Stomach (tissue), 9 donors: ENCODE data around the gene AUH. TPM values are rescaled to one million over a fixed set of nuclear protein-coding genes. Genes with fewer than 3 reads are reported as not detected.

Experiments used
- DNase-seq, 2 donors: peaks; one replicate each; pipeline versions ENCODE4 v3.0.0 to v3.0.0-alpha.2; 2013 to 2019
- H3K27ac ChIP-seq, 5 donors: fragments of 200-600 bp in 4 of 5; sonication (generic) in 4 of 5; one replicate each; pipeline ENCODE4 v1.5.1; 2013 to 2019; ENCODE audit warnings: mild to moderate bottlenecking in 1 of 5, moderate library complexity in 1 of 5
- H3K27me3 ChIP-seq, 3 donors: fragments of 200-600 bp; sonication (generic); one replicate each; pipeline ENCODE4 v1.5.1; 2017 to 2019; ENCODE audit warnings: mixed run types in 1 of 3
- H3K36me3 ChIP-seq, 4 donors: fragments of 200-600 bp; sonication (generic); 1 replicate in 3 of 4; 2 replicates in 1 of 4; pipeline ENCODE4 v1.5.1; 2016 to 2019
- H3K4me1 ChIP-seq, 4 donors: fragments of 200-600 bp; sonication (generic); one replicate each; pipeline ENCODE4 v1.5.1; 2016 to 2019
- H3K4me3 ChIP-seq, 4 donors: fragments of 200-600 bp; sonication (generic) in 3 of 4; one replicate each; pipeline ENCODE4 v1.5.1; 2016 to 2019; ENCODE audit warnings: mild to moderate bottlenecking in 1 of 4
- H3K9me3 ChIP-seq, 4 donors: fragments of 200-600 bp; sonication (generic); one replicate each; pipeline ENCODE4 v1.5.1; 2016 to 2019
- CTCF ChIP-seq, 7 experiments: fragments of 450-650 bp in 4 of 7; fragments of 200-600 bp in 3 of 7; sonication (generic) in 3 of 7; IDR thresholded peaks; one replicate each; pipeline ENCODE4 v1.5.1; 2016 to 2019; ENCODE audit warnings: antibody characterized with exemption in 7 of 7, control low read depth in 2 of 7, mild to moderate bottlenecking in 1 of 7
- EP300 ChIP-seq: sonication (generic); formaldehyde crosslinking; IDR thresholded peaks from one replicate; pipeline ENCODE4 v1.6.1; 2017; ENCODE audit warnings: antibody characterized with exemption
- POLR2A ChIP-seq, 4 donors: fragments of 450-650 bp; IDR thresholded peaks; one replicate each; pipeline ENCODE4 v1.6.1; 2016; ENCODE audit warnings: antibody characterized with exemption in 4 of 4, control low read depth in 2 of 4, mild to moderate bottlenecking in 1 of 4, moderate library complexity in 1 of 4
- POLR2AphosphoS5 ChIP-seq, 3 donors: sonication (generic); formaldehyde crosslinking; IDR thresholded peaks; one replicate each; pipeline ENCODE4 v1.6.1; 2016; ENCODE audit warnings: antibody characterized with exemption in 3 of 3
- WGBS, 5 donors: extraction: QIAGEN DNeasy Blood & Tissue Kit in 3 of 5; methylation state at CpG; one replicate each; pipeline versions ENCODE4 v1.1.5 to v1.1.7; 2013 to 2018; 5-methylcytosine and 5-hydroxymethylcytosine counted together
- intact Hi-C: fragments of 100-400 bp; cut with DNase I; formaldehyde crosslinking; loops from one replicate; pipeline ENCODE4 v1.15.1; 2023; ENCODE audit warnings: low total_unique reads
- polyA plus RNA-seq, 3 donors: library from polyadenylated mRNA; stranded (reverse); fragments of 200-250 nt; gene quantifications; one replicate each; pipeline ENCODE4 v1.2.3, GENCODE V29; 2013
- total RNA-seq, 5 donors: library from RNA; depleted of rRNA; stranded (reverse); fragments of >200 nt; gene quantifications; one replicate each; pipeline versions ENCODE4 v1.1.0 to v1.2.3, GENCODE V29; 2014 to 2016
- donor health status: healthy with polysubstance abuse.
- donor health status: Bipolar disorder and iron deficiency.
- donor health status: healthy.

AUH gene
- total and polyA plus RNA-seq, 8 donors, result 5.8 to 331 (median 24.5) TPM

GRCh38 chr9:91301161-91301560 lies 60.6 kb downstream of the AUH start:
- TF ChIP-seq POLR2AphosphoS5 (IDR thresholded peaks at IDR 0.05) (peak in 1 of 3 donors; percentile 68), CTCF (IDR thresholded peaks at IDR 0.05) (no peak)
- DNase-seq, result peak in 1 of 2 donors; percentile 43
- Histone ChIP-seq H3K27me3 (no peaks in the 10 kb centered on the region), H3K4me1 (peaks cover 5 to 53% (median 35%) of the 10 kb centered on the region in 4 donors), H3K4me3 (no peak overlapping the region), H3K9me3 (no peaks in the 10 kb centered on the region), H3K27ac (peak overlapping the region in 3 of 5 donors; percentile 54 to 85 (median 83)), H3K36me3 (peaks cover 0 to 12% (median 10%) of the 10 kb centered on the region in 4 donors)
- intact Hi-C loops, result no loop called here
- 66 to 89% (median 75%) methylated on average over 5 of the region's 5 CpGs for WGBS, 5 donors

- 62 to 84% (median 80%) methylated on average over 2 of the region's 2 CpGs for WGBS, 5 donors
- no peaks in the 10 kb centered on the region for H3K9me3 ChIP-seq
- peaks cover 2 to 38% (median 24%) of the 10 kb centered on the region in 4 donors for H3K4me1 ChIP-seq
- peak in 1 of 2 donors; percentile 29 for DNase-seq
- peak overlapping the region in 2 of 5 donors; percentile 6 to 85 for H3K27ac ChIP-seq
- H3K4me3 ChIP-seq, result no peak overlapping the region
- H3K36me3 ChIP-seq, result peaks cover 25 to 39% (median 36%) of the 10 kb centered on the region in 4 donors
- H3K27me3 ChIP-seq, result no peaks in the 10 kb centered on the region
- TF ChIP-seq POLR2AphosphoS5 (IDR thresholded peaks at IDR 0.05) (no peak), CTCF (IDR thresholded peaks at IDR 0.05) (no peak), EP300 (no peak), POLR2A (IDR thresholded peaks at IDR 0.05) (no peak)
- intact Hi-C loops, result no loop called here
Observed at GRCh38 chr9:91298311-91298710, 63.4 kb downstream of the AUH start.

GRCh38 chr9:91297306-91297705 lies 64.4 kb downstream of the AUH start:
- Histone ChIP-seq H3K4me3 (no peak overlapping the region), H3K27me3 (no peaks in the 10 kb centered on the region), H3K9me3 (no peaks in the 10 kb centered on the region), H3K27ac (no peak overlapping the region), H3K4me1 (peaks cover 0 to 28% (median 14%) of the 10 kb centered on the region in 4 donors), H3K36me3 (peaks cover 26 to 49% (median 46%) of the 10 kb centered on the region in 4 donors)
- intact Hi-C loops, result no loop called here
- no peak for DNase-seq
- WGBS, 5 donors, result 79 to 97% (median 90%) methylated on average over 1 of the region's 1 CpG
- TF ChIP-seq POLR2AphosphoS5 (IDR thresholded peaks at IDR 0.05), result no peak
- no peak for TF ChIP-seq CTCF (IDR thresholded peaks at IDR 0.05)
- no peak for TF ChIP-seq POLR2A (IDR thresholded peaks at IDR 0.05)
- no peak for TF ChIP-seq EP300

- TF ChIP-seq CTCF (IDR thresholded peaks at IDR 0.05) (no peak), POLR2A (IDR thresholded peaks at IDR 0.05) (no peak)
- Histone ChIP-seq H3K27ac (no peak overlapping the region), H3K4me1 (peaks cover 0 to 20% (median 9%) of the 10 kb centered on the region in 4 donors), H3K9me3 (no peaks in the 10 kb centered on the region), H3K36me3 (peaks cover 28 to 57% (median 53%) of the 10 kb centered on the region in 4 donors), H3K4me3 (no peak overlapping the region), H3K27me3 (no peaks in the 10 kb centered on the region)
- intact Hi-C loops, result no loop called here
- no peak for DNase-seq
Observed at GRCh38 chr9:91296354-91296753, 65.4 kb downstream of the AUH start.
